Pulmonary artery endothelial cell (primary cell): ENCODE data around the gene SYNPO2. TPM values are rescaled to one million over a fixed set of nuclear protein-coding genes. Genes with fewer than 3 reads are reported as not detected.

Experiments used
- total RNA-seq: library from RNA; depleted of rRNA; stranded (reverse); fragments of >200 nt; gene quantifications from 2 replicates; pipeline ENCODE4 v1.2.3, GENCODE V29; 2014

Gene SYNPO2
- total RNA-seq, 1 donor from 2014 or later = 0.13 TPM

Other genes with a start within 250 kb of the SYNPO2 start
- 17.5 and 32.2 TPM in 2 replicates for gene METTL14, start 203.5 kb upstream of the SYNPO2 start, total RNA-seq
- gene SEC24D, start 52.7 kb upstream of the SYNPO2 start, total RNA-seq = 50.4 and 54.6 TPM in 2 replicates
- gene MYOZ2, start 247.0 kb downstream of the SYNPO2 start, total RNA-seq = 0.20 TPM in 1 of 2 replicates, not detected in the other